GM20000 (cell line): ENCODE measurements around the gene ANKRD27.
A peak's percentile ranks its signal among the peaks of the same experiment; 100 is the strongest.
"Not testable (repeated sequence)": the region's sequence is repeated elsewhere in the genome, so short reads cannot be mapped to it uniquely, and the experiment has no call there.

Experiments used
- DNase-seq: peaks from one replicate; pipeline ENCODE4 v3.0.0; 2012; ENCODE audit warnings: low spot score
- TF ChIP-seq, protein P1 (sequence below): IDR thresholded peaks from 2 replicates; pipeline ENCODE4 v1.5.1; 2012; ENCODE audit warnings: mild to moderate bottlenecking, control low read depth; ENCODE audit errors: extremely low read depth, missing control alignments

Gene ANKRD27

DNA sequence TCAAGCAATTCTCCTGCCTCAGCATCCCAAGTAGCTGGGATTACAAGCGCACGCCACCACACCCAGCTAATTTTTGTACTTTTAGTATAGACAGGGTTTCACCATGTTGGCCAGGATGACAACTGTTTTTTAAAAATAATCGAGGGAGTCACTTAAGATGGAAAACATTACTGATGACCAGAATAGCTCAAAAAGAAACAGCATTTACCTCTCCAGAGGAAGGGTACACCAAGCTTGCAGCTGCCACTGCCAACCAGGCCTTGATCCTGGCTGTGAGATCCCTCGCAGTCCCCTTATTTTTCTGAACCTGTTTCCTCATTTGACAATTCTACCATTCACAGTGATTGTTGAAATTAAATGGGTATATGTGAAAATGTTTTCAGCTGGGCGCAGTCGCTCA lies 79.5 kb downstream of the ANKRD27 start:
- no peak for DNase-seq
- TF ChIP-seq, protein P1, sequence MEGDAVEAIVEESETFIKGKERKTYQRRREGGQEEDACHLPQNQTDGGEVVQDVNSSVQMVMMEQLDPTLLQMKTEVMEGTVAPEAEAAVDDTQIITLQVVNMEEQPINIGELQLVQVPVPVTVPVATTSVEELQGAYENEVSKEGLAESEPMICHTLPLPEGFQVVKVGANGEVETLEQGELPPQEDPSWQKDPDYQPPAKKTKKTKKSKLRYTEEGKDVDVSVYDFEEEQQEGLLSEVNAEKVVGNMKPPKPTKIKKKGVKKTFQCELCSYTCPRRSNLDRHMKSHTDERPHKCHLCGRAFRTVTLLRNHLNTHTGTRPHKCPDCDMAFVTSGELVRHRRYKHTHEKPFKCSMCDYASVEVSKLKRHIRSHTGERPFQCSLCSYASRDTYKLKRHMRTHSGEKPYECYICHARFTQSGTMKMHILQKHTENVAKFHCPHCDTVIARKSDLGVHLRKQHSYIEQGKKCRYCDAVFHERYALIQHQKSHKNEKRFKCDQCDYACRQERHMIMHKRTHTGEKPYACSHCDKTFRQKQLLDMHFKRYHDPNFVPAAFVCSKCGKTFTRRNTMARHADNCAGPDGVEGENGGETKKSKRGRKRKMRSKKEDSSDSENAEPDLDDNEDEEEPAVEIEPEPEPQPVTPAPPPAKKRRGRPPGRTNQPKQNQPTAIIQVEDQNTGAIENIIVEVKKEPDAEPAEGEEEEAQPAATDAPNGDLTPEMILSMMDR: no peak

DNA sequence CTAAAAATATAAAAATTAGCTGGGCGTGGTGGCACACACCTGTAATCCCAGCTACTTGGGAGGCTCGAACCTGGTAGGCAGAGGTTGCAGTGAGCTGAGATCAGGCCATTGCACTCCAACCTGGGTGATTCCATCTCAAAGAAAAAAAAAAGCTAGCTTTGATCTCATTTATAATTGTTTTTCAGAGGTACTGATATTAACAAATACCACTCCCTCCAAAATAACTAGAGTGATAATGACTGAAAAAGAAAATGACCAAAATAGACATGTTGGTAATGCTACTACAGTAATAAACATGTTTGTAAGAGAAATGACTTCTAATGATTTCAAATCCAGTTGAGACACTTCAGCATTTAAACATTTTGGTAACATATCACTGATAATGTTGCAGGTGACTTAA lies 81.0 kb downstream of the ANKRD27 start:
- TF ChIP-seq, protein P1: no peak
- DNase-seq: no peak

DNA sequence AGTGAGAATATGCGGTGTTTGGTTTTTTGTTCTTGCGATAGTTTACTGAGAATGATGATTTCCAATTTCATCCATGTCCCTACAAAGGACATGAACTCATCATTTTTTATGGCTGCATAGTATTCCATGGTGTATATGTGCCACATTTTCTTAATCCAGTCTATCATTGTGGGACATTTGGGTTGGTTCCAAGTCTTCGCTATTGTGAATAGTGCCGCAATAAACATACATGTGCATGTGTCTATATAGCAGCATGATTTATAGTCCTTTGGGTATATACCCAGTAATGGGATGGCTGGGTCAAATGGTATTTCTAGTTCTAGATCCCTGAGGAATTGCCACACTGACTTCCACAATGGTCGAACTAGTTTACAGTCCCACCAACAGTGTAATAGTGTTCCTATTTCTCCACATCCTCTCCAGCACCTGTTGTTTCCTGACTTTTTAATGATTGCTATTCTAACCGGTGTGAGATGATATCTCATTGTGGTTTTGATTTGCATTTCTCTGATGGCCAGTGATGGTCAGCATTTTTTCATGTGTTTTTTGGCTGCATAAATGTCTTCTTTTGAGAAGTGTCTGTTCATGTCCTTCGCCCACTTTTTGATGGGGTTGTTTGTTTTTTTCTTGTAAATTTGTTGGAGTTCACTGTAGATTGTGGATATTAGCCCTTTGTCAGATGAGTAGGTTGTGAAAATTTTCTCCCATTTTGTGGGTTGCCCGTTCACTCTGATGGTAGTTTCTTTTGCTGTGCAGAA lies 87.1 kb downstream of the ANKRD27 start:
- not testable (repeated sequence) for DNase-seq

DNA sequence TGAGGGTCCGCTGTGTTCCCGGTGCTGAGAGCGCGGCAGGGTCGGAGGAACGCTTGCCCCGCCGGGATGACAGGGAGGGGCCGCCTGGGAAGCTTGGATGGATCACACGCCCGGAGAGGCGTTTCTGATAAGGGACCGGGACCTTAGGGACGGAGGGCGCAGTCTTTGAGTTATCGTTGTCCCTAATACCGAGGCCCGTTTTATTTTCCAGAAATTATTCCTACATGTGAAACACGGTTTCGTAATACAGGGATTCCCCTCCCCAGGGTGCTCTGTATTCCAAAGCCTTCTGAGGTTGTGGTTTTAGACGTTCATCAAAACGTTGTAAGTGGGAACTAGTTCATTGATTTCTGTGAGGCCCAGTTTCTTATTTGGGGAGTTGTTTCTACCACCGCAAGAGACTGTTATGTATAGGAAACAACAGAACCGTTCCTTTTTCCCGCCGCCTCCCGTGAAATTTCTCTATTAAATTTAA lies 93.2 kb downstream of the ANKRD27 start:
- TF ChIP-seq, protein P1: no peak
- DNase-seq: no peak

DNA sequence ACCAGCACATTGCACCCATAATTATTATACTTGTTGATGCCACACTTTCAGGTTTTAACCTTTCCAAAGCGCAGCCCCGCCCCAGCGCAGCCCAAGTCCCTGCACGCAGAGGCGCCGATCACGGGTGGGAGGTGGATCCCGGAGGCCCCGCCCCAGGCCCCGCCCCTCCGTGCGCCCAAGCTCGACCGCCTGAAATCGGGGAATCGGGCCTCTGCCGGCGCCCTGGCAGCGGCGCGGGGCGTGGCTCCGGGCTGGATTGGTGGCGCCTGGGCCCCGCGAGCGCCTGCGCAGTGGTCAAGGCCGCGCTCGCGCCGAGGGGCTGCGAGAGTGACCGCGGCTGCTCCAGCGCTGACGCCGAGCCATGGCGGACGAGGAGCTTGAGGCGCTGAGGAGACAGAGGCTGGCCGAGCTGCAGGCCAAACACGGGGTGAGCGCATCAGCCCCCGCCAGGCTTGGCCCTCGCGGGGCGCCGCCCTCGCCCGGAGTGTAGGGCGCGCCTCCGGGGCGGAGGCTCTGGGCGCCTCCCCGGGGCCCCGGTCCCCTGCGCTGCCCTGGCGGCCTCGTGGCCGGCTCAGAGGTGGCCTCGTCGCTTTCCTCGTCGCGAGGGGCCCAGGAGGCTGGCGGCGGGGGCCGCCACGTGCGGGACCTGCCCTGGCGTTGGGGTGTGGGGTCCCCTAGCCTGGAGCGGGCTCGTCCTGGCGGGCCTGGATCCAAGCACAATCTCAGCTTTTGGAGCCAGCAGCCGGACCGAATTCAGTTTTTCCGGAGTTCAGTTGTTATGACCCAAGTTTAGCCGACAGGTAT lies 93.9 kb downstream of the ANKRD27 start, which contains the start of gene PDCD5:
PDCD5 (plus strand) TSS at position 290 of the 804 bp plus-strand sequence; CDS start at position 362, 72 bp downstream.
- TF ChIP-seq, protein P1: no peak

DNA sequence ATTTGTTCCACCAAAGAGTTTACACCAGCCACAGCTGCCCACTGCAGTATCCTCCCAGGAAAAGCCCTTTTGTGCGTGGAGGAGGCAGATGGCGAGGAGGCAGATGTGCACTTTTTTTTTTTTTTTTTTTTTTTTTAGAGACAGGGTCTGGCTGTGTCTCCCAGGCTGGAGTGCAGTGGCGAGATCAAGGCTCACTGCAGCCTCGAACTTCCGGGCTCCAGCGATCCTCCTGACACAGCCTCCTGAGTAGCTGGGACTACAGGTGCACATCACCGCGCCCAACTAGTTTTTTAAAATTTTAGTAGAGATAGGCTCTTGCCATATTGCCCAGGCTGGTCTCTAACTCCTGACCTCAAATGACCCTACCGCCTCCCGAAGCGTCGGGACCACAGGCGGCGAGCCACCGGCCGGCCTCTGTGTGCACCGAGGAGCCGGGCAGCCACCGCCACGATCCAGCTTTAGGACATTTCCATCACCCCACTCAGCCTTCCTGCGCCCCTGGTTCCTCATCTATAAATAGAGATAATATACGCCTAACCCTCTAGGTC lies 94.6 kb downstream of the ANKRD27 start:
- TF ChIP-seq, protein P1: no peak
- DNase-seq: no peak

More for the DNA sequence above, 93.9 kb downstream of the ANKRD27 start, which contains the start of gene PDCD5:
- DNase-seq: peak; percentile 99

DNA sequence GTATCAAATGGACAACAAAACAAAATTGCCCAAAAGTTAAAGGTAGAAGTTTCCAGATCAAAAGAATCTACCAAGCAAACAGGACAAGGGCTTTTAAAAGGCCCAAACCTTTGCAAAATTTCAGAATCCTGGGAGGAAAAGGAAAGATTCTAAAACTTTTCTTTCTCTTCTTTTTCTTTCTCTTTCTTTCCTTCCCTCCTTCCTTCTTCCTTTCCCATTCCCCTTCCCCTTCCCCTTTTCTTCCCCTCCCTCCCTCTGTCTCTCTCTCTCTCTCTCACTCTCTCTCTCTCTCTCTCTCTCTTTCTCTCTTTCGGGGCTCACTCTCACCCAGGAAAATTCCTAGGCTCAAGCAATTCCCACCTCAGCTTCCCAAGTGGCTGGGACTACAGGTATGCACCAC lies 98.2 kb downstream of the ANKRD27 start:
- TF ChIP-seq, protein P1: no peak
- DNase-seq: no peak
